Breast epithelium (tissue), 4 donors: Measurements from ENCODE around the gene HBM. TPM values are rescaled to one million over a fixed set of nuclear protein-coding genes. Genes with fewer than 3 reads are reported as not detected.
"Not testable (repeated sequence)": the region's sequence is repeated elsewhere in the genome, so short reads cannot be mapped to it uniquely, and the experiment has no call there.

Experiments used
- DNase-seq, 2 donors: peaks; one replicate each; pipeline ENCODE4 v3.0.0-alpha.2; 2019; ENCODE audit warnings: low spot score in 2 of 2
- H3K27ac ChIP-seq, 2 donors: fragments of 200-600 bp; sonication (generic) in 1 of 2; one replicate each; pipeline ENCODE4 v1.5.1; 2016 to 2019; ENCODE audit warnings: mild to moderate bottlenecking in 1 of 2
- H3K27me3 ChIP-seq, 2 donors: fragments of 200-600 bp; sonication (generic) in 1 of 2; one replicate each; pipeline versions ENCODE4 v1.5.1 to v1.6.0; 2017 to 2019; ENCODE audit warnings: control low read depth in 1 of 2, mild to moderate bottlenecking in 1 of 2
- H3K36me3 ChIP-seq: fragments of 200-600 bp; one replicate; pipeline ENCODE4 v1.5.1; 2019
- H3K4me1 ChIP-seq, 2 donors: fragments of 200-600 bp; sonication (generic); one replicate each; pipeline ENCODE4 v1.5.1; 2016 to 2019; ENCODE audit warnings: control low read depth in 1 of 2
- H3K4me3 ChIP-seq, 3 donors: fragments of 200-600 bp; sonication (generic); 1 replicate in 2 of 3; 2 replicates in 1 of 3; pipeline ENCODE4 v1.5.1; 2016 to 2019; ENCODE audit warnings: mild to moderate bottlenecking in 3 of 3, moderate library complexity in 2 of 3
- H3K9me3 ChIP-seq, 2 donors: fragments of 200-600 bp; sonication (generic) in 1 of 2; one replicate each; pipeline ENCODE4 v1.5.1; 2016 to 2019; ENCODE audit warnings: control low read depth in 1 of 2
- POLR2A ChIP-seq: fragments of 450-650 bp; IDR thresholded peaks from one replicate; pipeline ENCODE4 v1.6.1; 2016; ENCODE audit warnings: antibody characterized with exemption, mild to moderate bottlenecking, moderate library complexity
- POLR2AphosphoS5 ChIP-seq, 3 donors: sonication (generic); formaldehyde crosslinking; IDR thresholded peaks; one replicate each; pipeline ENCODE4 v1.6.1; 2017; ENCODE audit warnings: antibody characterized with exemption in 3 of 3
- intact Hi-C: fragments of 100-400 bp; cut with DNase I; formaldehyde crosslinking; loops from one replicate; pipeline ENCODE4 v1.15.1; 2023; ENCODE audit warnings: low total_unique reads
- total RNA-seq, 3 donors: library from RNA; depleted of rRNA; stranded (reverse); fragments of >200 nt; gene quantifications; one replicate each; pipeline ENCODE4 v1.1.0, GENCODE V29; 2016
- TF ChIP-seq, protein P1 (sequence below), 3 donors: fragments of 450-650 bp; IDR thresholded peaks; one replicate each; pipeline ENCODE4 v1.5.1; 2016 to 2017; ENCODE audit warnings: antibody characterized with exemption in 3 of 3, mild to moderate bottlenecking in 3 of 3, moderate library complexity in 3 of 3

The HBM gene
- total RNA-seq, 3 donors from 2014 or later, result 1.3 TPM; not detected in 2

DNA sequence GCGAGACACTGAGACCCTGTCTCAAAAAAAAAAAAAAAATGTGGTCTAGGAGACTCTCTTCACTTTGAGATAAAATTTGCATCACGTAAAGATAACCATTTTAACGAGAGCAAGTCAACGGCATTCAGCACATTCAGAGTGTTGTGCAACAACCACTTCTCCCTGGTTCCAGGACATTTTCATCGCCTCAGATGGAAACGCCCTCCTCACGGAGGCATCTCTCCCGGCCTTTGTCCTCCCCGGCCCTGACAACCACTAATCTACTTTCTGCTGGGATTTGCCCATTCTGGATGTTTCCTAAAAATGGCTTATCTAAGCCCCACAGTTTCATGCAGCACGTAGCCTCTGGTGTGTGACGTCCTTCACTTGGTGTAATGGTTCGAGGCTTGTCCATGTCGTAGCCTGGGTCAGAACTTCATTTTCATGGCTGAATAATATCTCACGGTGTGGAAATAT is 21.0 kb upstream of the HBM start:
- Histone ChIP-seq H3K27ac (no peak overlapping the region), H3K4me1 (no peaks in the 10 kb centered on the region), H3K9me3 (no peaks in the 10 kb centered on the region), H3K27me3 (no peaks in the 10 kb centered on the region), H3K4me3 (no peak overlapping the region), H3K36me3 (no peaks in the 10 kb centered on the region)
- TF ChIP-seq, protein P1, sequence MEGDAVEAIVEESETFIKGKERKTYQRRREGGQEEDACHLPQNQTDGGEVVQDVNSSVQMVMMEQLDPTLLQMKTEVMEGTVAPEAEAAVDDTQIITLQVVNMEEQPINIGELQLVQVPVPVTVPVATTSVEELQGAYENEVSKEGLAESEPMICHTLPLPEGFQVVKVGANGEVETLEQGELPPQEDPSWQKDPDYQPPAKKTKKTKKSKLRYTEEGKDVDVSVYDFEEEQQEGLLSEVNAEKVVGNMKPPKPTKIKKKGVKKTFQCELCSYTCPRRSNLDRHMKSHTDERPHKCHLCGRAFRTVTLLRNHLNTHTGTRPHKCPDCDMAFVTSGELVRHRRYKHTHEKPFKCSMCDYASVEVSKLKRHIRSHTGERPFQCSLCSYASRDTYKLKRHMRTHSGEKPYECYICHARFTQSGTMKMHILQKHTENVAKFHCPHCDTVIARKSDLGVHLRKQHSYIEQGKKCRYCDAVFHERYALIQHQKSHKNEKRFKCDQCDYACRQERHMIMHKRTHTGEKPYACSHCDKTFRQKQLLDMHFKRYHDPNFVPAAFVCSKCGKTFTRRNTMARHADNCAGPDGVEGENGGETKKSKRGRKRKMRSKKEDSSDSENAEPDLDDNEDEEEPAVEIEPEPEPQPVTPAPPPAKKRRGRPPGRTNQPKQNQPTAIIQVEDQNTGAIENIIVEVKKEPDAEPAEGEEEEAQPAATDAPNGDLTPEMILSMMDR (IDR thresholded peaks at IDR 0.05), result no peak
- TF ChIP-seq POLR2A (no peak), POLR2AphosphoS5 (IDR thresholded peaks at IDR 0.05) (no peak)
- DNase-seq, result no peak
- intact Hi-C loops, result no loop called here

DNA sequence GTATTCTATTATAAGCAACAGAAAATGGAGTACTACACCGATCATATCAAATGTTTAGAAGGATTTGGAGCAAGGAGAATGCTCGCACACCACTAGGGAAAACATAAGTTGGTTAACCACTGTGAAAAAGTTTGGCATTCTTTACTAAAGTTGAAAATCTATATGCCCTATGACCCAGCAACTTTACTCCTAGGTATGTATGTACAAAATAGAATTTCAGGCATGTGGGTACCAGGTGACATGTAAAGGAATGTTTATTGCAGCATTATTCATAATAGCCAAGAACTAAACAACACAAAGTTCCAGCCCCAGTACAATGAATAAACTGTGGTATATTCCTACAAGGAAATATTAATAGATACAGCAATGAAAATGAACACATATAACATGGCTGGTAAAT is 19.1 kb upstream of the HBM start:
- no peaks in the 10 kb centered on the region for H3K9me3 ChIP-seq
- no peaks in the 10 kb centered on the region for H3K36me3 ChIP-seq
- H3K27ac ChIP-seq, result no peak overlapping the region
- no peaks in the 10 kb centered on the region for H3K27me3 ChIP-seq
- H3K4me1 ChIP-seq, result no peaks in the 10 kb centered on the region
- no peak overlapping the region for H3K4me3 ChIP-seq
- DNase-seq, result no peak
- intact Hi-C loops, result no loop called here
- TF ChIP-seq POLR2A (no peak), POLR2AphosphoS5 (IDR thresholded peaks at IDR 0.05) (no peak)
- TF ChIP-seq, protein P1 (IDR thresholded peaks at IDR 0.05), result no peak

DNA sequence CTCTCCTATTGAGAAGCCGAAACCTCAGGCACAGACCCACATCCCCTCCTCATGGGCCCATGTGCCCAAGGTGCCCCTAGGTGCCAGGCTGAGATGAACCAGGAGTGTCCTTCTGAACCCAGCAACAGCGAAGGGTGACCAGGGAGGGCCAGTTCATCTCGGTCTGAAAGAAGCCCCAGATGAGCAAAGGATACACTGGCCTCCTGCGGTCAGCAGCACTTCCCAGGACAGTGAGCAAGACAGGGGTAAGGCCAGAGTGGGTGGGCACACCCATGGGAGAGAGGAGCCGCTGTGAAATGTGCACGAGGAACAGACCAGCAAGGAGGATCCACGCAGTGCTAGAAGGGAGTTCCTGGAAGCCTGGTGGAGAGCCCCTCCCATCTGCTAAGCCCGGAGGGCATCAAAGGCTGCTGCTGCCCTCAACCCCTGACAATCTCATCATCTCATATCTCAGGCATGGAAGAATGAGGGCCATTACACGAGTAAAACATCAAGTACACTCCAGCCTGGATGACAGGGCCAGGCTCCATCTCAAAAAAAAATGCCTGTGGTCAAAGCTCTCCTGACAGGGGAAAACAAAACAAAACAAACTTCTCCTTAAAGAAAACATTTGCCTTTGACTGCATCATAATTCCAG is 16.6 kb upstream of the HBM start:
- H3K4me3 ChIP-seq, result no peak overlapping the region
- TF ChIP-seq POLR2AphosphoS5 (IDR thresholded peaks at IDR 0.05), result no peak
- TF ChIP-seq, protein P1 (IDR thresholded peaks at IDR 0.05), result no peak
- TF ChIP-seq POLR2A, result no peak
- no peaks in the 10 kb centered on the region for H3K36me3 ChIP-seq
- no peaks in the 10 kb centered on the region for H3K27me3 ChIP-seq
- intact Hi-C loops, result no loop called here
- H3K9me3 ChIP-seq, result no peaks in the 10 kb centered on the region
- no peaks in the 10 kb centered on the region for H3K4me1 ChIP-seq
- no peak overlapping the region for H3K27ac ChIP-seq
- DNase-seq, result no peak

- intact Hi-C loops, result no loop called here
- no peak for TF ChIP-seq POLR2A
- TF ChIP-seq, protein P1 (IDR thresholded peaks at IDR 0.05), result no peak
- TF ChIP-seq POLR2AphosphoS5 (IDR thresholded peaks at IDR 0.05), result no peak
Observed at GRCh38 chr16:152141-153128, 13.3 kb upstream of the HBM start, which contains the start of gene HBZ. Gene HBZ (plus strand): TSS chr16:152644. CDS start chr16:152910, 266 bp downstream.

DNA sequence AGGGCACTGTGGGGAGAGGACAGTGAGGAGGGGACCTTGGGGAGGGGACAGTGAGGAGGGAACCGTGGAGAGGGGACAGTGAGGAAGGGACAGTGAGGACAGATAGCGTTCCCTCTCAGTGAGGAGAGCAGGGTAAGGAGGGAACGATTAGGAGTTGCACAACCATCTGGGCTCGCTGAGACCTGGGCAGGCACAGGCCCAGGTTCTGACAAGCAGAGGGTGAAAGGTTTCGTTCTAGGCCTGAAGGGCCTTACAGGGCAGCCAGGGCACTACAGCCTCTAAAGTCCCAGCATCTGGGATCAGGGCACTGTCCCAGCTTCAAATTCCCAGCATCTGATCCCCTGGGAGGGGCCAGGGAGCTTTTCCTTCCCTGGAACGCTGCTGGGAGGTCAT is 12.7 kb upstream of the HBM start:
- intact Hi-C loops, H3K27me3 ChIP-seq, H3K4me1 ChIP-seq: not testable (repeated sequence)

More at GRCh38 chr16:152141-153128, 13.3 kb upstream of the HBM start, which contains the start of gene HBZ:
- H3K36me3 ChIP-seq, result no peaks in the 10 kb centered on the region
- no peak within 1 kb of the TSS for H3K27ac ChIP-seq
- no peaks in the 10 kb centered on the region for H3K27me3 ChIP-seq
- H3K4me1 ChIP-seq, result no peaks in the 10 kb centered on the region
- no peak within 1 kb of the TSS for H3K4me3 ChIP-seq
- H3K9me3 ChIP-seq, result no peaks in the 10 kb centered on the region
- DNase-seq, result no peak

GRCh38 chr16:153550-154216 is 12.1 kb upstream of the HBM start:
- H3K4me1 ChIP-seq, H3K27ac ChIP-seq, intact Hi-C loops, DNase-seq, H3K27me3 ChIP-seq, H3K36me3 ChIP-seq, H3K9me3 ChIP-seq: not testable (repeated sequence)
- H3K4me3 ChIP-seq, result peak overlapping the region in 1 of 3 donors; percentile 54

More for the DNA sequence above, 12.7 kb upstream of the HBM start:
- not testable (repeated sequence) for H3K36me3 ChIP-seq, DNase-seq, H3K4me3 ChIP-seq, H3K9me3 ChIP-seq, H3K27ac ChIP-seq
